Neural progenitor cell (in vitro differentiated cells): ENCODE measurements around the gene MYL11.
"Not testable (repeated sequence)": the region's sequence is repeated elsewhere in the genome, so short reads cannot be mapped to it uniquely, and the experiment has no call there.

Experiments
- CTCF ChIP-seq: fragments of 200-600 bp; sonication (generic); IDR thresholded peaks from 2 replicates; pipeline ENCODE4 v1.5.1; 2017; ENCODE audit warnings: antibody characterized with exemption, mild to moderate bottlenecking
- EZH2phosphoT487 ChIP-seq: fragments of 200-600 bp; sonication (generic); IDR thresholded peaks from 2 replicates; pipeline ENCODE4 v1.6.1; 2017; ENCODE audit warnings: antibody characterized with exemption

GRCh38 chr16:30338715-30339114 is 35.9 kb upstream of the MYL11 start:
- TF ChIP-seq CTCF, EZH2phosphoT487: not testable (repeated sequence)
